NOMO-1 treated with dmso at 0.1 percent for 144 hours (cell line): Measurements from ENCODE around the gene KLF15.

Experiments
- DNase-seq: peaks from one replicate; lab custom pipeline; 2025; ENCODE audit not compliant: unreplicated experiment; lab: John Stamatoyannopoulos, UW

Gene KLF15

DNA sequence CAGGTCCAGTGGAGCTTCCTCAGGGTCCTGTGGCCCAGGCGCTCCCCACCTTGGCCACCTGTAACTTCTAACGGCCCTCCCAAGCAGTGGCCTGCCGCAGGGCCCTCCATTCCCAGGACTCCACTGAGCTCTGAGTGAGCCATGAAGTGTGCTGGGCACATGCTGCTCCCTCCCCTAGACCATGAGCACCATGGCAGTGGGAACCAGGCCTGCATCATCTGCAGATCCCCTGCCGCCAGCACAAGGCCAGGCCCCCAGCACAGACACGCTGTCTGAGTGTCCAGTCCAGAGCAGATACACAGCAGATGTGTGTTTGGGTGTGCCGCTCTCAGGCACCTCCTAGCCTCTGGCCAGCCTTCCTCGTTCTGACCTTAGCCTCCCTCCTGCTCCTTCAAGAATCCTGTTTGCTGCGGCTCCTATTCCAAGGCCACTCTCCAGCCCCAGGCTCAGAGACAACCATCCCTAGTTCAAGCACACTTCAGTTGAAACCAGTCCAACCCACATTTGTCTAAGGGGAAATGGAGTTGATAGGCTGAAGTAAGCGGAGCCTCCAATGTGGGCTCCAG is 7.0 kb upstream of the KLF15 start:
- DNase-seq, result no peak

DNA sequence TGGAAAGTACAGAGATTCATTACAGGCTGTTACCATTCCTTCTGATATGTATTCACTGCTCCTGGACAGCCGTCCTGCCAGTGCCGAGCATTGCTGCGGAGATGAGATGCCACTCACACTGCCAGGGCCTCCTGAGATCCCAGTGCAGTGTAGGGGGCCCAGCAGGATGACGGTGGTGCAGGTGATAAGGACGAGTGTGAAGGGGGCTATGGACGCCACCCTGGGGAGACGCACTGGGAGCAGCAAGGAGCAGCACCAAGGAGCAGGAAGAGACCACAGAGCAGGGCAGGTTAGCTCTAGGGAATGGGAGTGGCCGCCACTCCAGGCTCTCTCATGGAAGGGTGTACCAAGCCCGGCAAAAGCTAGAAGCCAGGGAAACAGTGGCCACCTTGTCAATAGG is 4.0 kb upstream of the KLF15 start:
- no peak for DNase-seq

DNA sequence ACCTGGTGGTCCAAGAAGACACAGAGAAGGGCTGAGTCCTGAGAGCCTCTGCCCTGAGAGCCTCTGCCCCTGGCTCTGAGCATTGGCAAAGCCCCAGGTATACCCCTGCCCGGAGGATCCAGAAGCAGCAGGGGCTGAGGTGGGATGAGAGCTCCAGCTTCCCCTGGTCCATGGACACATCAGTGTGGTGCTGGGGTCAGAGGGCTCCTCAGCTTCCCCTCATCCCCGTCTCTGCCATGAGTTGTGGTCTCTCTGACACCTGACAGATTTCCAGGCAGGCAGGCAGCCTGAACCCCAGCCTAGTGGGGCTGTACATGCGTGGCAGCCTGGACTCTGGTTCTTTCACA is 3.5 kb upstream of the KLF15 start:
- no peak for DNase-seq

DNA sequence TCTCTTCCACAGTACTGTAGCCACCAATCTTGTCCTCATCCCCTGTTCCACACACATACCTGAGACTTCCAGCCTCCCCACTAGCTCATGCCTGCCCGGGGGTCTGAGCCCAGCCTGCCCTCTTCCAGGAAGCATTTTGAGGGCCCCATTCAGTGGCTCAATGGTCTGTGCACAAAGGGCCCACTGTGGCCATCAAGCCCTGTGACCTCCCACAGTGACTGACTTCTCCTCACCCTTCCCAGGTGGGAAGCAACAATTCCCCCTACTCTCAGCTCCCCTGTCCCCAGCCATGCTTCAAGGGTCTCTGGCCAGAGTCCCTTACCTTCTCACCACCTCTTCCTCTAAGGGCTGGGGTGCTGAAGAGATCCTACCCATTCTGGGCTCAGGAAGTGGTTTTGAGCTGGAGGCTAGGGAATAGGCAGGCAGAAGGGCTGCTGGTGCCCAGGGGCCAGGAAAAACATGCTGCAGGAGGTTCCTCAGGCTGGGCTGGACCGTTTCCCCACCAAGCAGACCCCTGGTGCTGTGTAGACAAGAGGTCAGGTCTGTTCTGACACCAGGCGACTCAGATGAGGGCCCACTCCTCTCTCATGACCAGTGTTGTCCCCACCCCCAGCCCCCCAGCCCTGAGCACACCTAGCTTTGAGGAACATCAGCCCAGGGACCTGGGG is 3.0 kb upstream of the KLF15 start:
- DNase-seq, result no peak

DNA sequence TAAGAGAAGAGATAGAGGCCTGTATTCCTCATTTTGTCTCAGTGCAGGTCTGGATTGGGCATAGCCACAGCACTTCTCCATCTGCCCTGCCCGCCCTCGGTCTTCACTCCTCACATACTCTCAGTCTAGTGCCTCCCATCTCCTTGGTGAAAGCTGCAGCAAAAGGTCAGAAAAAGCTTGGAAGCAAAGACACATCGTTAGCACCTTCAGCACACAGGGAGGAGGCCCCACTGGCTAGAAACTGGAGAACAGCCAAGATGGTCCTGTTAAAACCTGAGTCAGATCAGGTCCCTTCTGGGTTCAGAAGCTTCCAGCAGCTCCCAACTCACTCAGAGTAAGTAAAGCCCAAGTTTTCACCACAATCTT is 1.6 kb upstream of the KLF15 start:
- no peak for DNase-seq

DNA sequence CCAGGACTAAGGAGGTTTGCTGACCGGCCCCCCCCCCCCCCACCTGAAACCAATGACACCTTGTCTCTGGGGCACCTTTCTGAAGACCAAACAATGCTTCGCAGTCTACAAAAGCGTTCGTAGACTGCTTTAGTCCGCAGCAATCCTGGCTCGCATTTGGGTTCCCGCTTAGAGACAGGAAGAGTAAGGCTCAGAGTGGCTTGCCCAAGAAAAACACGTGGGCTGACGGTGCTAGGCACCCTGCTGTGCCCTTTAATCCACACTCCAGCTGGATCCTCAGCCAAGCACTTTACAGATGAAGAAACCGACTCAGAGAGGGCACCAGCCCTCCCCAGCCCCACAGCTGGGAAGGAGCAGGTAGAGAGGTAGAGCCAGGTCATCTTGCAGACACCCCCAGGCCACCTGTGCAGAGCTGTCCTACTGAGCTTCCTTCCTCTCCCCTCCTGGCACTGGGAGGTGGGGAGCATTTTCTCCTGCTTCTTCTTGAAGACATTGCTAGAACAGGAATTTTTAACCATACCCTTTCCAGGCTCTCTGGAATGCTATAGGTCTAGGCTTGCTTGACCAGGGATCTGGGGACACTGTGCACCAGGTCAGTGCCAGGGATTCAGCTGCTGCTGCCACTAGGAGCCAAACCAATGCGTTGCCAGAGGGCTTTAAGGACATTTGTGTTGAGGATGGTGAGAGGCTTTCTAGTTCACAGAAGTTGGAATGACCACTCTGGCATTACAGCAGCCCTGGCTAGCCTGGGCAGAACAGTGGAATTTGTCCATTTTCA is 1.0 kb upstream of the KLF15 start:
- no peak for DNase-seq

DNA sequence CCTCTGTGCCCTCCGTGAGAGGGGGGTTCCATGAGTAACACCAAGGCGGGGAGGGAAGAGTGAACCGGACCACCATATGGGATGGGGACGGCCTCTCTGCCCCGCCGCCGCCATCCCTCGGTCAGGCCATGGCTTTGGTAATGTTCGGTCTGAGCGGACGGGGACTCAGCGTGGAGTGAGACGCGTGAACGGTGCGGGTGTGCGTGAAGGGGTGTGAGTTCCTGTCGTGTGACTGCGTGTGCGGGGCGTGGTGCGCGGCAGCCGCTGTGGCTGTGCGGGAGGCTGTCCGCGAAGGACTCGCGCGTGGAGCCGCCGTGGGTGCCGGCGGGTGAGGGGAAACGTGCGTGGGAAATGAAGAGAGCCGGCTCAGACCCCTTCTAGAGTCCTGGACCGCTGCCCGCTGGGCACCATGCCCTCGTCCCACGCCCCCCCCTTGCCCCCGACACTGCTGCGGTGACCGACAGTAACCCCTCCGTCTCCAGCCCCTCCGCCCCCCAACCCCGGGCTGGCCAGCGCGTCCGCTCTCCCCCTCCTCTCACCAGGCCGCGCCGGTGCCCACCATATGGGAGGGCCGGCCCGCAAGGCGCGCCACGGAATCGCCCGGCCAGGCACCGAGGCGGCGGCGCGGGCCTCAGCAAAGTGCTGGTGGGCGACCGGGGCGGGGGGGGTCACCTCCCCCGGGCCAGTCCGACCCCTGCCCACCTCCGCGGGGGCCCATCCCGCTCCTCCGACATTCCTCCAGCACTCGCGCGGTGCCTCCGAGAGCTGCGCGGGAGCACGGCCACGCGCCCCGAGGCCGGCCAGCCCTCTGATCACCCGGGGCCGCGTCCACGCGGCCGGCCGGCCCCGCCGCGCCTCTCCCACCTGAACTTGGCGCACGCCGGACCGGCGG is 589 bp downstream of the KLF15 start:
- DNase-seq, result no peak

DNA sequence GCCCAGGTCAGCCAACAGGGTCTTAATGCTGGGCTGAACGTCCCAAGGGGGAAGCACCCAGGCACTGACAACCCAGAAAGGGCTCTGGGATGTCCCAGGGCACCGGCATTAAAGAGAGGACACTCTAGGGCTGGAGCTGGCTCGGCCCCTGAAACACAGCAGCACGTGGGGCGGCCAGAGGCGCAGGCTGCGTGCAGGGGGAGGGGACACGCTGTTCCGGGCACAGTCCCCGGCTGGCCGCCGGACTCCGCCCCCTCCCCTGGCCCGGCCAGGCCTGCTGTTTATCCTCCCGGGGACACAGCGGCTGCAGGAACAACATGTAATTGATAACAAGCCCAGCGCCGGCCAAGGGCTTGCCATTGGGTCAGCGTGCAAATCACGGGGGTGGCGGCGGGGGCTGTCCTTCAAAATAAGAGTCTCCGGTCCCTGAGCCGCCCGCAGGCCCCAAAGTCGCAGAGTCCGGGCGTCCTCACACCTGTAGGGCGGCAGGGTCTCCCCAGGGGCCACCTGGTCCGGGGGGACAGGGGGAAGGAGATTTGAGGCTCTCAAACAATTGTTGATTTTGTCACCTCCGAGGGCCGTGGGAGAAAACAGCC is 1.3 kb downstream of the KLF15 start:
- DNase-seq, result no peak

DNA sequence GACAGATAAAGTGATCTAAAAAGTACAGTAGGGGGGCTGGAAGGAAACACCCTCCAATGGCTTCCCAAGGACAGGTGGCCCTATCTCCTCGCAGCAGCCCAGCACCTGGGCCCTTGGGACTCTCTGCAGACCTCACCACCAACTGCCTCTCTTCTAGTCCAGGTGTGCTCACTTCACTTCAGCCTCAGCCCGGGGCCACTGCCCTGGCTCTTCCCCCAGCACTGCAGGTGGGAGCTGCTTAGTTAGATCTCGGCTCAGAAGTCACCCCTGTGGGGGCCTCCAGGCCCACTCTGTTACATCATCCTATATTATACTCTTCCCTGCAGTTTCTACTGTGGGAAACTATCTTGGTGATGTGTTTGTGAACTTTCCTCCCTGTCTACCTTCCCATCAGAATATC is 2.0 kb downstream of the KLF15 start:
- DNase-seq, result no peak

DNA sequence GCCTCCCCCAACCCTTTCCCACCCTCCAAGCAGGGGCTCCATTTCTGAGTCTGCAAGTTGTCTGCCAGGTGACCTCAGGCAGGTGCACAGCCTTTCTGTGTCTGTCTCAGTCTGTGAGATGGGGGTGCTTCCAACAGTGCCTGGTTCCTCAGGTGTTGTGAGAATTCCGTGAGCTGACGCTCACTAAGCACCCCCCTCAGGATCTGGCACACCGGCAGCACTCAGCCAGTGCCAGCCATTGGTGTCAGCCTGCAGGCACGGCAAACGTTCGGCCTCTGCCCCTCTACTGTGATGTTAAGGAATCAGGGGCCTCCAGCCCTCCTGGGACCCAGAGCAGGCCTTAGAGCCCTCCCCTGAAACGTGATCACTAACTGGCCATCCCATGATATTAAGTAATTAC is 2.4 kb downstream of the KLF15 start:
- DNase-seq, result no peak

DNA sequence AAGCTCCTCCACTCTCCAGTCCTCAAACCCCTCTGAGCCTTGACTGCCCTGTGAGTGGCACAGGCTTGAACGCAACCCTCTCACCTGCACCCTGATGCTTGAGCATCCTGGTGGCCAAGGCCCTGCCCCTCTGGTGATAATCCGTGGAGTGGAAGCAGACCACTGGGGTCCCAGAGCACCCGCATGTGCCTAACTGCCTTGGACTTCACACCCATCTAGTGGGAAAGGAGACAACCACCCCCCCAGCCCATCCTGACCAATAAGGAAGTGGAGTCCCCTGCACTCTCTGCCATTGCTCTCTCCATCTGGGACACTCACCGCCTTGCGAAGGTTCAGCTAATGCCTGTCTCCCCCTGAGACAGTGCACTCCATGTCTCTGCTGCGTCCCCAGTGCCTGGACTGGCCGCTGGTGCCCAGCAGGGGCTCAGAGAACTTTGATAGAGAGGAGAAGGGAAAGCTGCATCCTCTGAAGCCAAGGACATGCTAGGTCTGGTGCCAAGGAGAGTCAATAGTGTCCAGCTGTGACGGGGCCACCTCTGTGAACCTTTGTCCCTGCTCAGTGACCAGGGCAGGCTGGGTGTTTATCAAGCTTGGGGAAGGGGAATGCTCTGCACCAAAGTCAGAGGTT is 3.4 kb downstream of the KLF15 start:
- no peak for DNase-seq

DNA sequence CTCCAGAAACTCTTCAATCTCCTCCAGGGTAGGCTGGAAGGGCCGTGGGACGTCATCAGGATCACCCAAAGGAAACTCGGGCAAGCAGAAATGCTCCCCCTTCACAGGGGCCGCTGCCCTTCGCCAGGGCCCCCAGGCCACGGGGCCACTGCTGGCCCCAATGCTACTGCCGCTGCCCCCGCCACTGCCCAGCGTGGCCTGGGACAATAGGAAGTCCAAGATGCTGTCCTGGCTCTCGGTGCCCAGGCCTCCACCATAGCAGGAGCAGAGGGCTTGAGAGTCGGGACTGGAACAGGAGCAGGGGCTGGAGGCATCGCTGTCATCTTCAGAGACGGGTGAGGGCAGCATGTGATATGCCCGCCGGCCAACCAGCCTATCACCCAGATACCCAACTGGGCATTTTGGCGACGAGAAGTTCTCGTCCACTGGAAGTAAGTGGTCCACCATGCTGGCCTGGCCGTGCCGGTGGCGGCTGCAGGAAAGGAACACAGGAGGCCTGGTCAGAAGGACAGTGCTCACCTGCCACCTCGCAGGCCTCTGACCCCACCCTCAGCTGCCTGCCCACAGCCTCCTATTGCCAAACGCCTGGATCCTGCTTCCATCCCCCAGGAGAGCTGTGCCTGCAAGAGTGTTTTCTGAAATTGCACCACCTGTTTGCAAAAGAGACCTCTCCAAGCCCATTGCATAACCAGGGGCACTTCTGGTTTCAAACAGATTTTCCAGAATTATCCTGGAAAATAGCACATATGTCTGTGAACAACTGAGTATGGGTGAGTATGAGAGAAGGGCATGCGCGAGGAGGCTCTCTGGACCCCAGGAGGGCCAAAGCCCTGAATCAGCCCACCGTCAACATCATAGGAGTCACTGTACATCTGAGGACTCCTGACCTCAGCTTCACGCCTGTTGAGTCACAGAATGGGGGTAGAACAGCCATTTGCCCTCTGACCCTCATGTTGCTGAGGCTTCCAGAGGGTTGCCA is 4.4 kb downstream of the KLF15 start:
- DNase-seq, result no peak

DNA sequence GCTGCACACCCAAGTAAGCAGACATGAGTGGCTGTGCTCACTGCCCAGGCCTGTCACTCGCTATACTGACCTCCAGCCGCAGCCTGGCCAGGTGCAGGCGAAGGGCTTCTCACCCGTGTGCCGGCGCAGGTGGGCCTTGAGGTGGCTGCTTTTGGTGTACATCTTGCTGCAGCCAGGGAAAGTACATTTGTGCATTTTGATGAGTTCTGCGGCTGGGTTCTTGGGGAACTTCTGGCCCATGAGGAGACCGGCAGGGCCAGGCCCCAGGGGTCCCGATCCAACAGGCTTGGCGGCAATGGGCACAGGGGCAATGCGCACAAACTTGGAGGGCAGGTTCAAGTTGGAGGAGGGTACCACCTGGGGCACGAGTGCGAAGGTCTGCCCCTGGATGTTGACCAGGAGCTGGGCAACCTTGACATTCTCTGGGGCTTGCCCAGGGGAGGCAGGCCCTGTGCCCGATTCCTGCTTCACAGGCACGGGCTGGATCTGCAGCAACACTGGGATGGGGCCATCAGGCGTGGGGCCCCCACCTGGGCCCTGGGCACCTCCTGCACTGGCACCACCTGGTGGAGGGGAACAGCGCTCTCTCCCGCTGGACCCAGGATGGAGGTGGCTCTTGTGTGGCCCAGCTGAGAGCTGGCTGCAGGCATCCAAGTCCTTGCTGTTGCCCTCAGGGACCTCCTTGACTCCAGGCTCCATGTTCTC is 5.3 kb downstream of the KLF15 start:
- DNase-seq, result no peak

DNA sequence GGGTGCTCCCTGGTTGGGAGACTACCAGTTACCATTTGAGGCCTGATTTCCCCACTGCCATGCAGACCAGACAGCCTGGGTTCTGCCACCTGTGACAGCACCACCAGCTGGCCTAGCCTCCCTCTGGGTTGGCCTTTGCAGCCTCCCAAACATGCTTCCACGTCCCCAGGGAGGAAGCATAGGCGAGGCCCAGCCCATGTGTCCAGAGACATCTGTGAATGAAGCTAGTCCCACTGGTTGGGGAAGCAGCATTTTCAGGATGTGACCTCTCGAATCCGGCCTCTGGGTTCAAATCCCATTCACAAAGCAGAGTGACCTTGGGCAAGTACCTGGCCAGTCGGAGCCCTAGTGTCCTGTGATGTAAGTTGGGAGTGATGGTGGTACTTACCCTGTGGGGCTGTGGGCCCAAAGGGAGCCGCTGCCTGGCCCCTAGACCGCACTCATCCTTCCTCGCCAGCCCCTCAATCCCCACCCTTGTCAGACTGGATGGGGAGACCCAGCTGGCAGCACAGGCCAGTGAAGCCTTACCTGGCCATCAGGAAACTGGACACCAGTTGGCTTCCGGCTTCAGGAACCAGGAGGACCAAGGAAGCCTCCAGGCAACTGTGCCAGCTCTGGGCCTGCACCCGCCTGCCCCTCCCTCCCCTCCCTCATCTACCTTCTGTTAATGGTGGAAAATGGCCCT is 6.0 kb downstream of the KLF15 start:
- no peak for DNase-seq

DNA sequence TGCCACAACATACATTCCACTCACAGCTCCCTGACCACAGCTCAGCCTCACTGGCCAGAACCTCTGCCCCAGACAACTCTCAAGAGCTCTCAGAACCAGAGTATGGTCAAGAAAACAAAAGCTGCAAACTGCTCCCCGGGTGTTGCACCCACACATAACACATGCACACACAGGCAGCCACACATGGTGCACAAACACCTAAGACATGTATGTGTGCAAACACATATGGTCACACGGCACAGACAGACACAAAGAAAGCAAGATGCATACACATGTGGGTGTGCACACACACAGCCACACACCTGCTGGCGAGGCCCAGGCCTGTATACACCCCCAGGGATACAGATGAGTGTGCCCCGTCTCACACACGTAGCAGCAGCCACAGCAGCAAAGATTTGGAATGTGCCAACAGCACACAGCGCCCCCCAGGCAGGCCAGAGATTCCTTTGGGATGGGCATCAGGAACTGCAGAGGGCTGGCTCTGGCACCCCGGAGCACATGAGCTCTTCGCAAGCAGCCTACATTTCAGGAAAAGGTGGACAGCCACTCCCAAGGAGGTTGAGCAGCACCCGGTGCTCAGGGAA is 6.6 kb downstream of the KLF15 start:
- DNase-seq, result no peak

DNA sequence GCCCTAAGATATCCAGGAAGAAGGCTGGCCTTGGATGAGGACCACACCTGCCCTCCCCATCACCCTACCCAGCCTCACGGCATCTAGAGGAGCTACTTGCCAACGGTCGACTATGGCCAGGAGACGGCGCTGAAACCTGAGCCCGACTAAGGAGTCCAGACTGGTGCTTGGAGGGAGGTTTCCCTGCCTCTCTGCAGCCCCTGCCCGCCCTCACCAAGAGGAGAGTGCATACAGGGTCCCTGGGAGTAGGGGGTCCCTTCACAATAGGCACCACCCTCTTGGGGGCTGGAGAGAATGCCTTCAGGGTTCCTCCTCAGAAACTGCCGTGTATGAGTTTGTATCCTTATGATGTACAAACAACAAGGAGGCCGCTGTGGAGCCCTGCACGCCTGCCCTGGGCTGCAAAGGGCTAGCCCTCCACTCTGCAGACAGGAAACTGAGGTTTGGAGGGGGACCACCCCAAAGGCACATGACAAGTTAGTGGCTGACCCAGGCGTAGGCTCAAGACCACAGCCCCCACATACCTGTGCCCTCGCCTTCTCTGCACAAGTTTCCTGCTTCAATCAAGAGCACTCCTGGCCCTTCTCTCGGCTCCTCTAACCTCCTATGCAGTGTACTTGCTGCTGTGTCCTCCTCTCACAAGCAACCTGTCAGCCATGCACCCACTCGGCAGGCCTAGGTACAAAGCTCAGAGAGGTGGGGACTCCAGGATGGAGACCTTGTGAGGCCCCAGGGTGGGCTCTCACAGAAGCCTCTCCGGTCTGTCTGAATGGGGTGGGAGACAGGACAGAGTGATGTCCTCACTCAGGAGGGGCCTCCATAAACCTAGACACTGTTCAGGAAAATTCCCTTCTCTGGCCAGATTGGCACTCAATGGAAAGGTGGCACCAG is 7.4 kb downstream of the KLF15 start:
- no peak for DNase-seq

DNA sequence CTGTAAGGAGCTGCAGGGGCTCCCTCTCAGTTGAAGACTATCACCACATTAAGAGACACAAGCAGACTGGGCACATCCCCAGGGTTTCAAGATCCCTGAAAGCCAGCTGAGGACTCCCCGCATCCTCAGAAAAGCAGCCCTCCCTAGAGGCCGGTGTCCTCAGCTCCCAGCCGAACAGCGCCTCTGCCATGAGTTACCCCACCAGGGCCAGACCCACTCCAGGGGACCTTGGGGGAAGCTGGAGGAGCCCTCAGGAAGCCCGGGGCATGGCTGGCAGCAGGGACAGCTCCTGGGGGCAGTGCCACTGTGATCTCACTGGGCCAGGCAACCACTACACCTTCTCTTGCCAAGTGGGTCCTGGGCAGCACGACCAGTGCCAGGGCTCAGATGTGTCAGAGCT is 8.1 kb downstream of the KLF15 start:
- DNase-seq, result no peak
